ENCODE data around the gene CENPP. TPM values are rescaled to one million over a fixed set of nuclear protein-coding genes. Genes with fewer than 3 reads are reported as not detected.

The CENPP gene
- total RNA-seq, 1 donor from 2014 or later = 4.5 TPM

- Mint-ChIP-seq H3K9me3 (ENCODE audit: unreplicated experiment) (no peaks in the 10 kb centered on the region), H3K4me3 (ENCODE audit: unreplicated experiment) (no peak overlapping the region), H3K36me3 (ENCODE audit: low read depth, unreplicated experiment) (no peaks in the 10 kb centered on the region), H3K4me1 (ENCODE audit: unreplicated experiment) (no peaks in the 10 kb centered on the region), H3K27ac (ENCODE audit: unreplicated experiment) (no peak overlapping the region), H3K27me3 (ENCODE audit: unreplicated experiment) (no peaks in the 10 kb centered on the region)
- DNase-seq (ENCODE audit: low spot score) = peak; percentile 11
- TF ChIP-seq, protein P1, sequence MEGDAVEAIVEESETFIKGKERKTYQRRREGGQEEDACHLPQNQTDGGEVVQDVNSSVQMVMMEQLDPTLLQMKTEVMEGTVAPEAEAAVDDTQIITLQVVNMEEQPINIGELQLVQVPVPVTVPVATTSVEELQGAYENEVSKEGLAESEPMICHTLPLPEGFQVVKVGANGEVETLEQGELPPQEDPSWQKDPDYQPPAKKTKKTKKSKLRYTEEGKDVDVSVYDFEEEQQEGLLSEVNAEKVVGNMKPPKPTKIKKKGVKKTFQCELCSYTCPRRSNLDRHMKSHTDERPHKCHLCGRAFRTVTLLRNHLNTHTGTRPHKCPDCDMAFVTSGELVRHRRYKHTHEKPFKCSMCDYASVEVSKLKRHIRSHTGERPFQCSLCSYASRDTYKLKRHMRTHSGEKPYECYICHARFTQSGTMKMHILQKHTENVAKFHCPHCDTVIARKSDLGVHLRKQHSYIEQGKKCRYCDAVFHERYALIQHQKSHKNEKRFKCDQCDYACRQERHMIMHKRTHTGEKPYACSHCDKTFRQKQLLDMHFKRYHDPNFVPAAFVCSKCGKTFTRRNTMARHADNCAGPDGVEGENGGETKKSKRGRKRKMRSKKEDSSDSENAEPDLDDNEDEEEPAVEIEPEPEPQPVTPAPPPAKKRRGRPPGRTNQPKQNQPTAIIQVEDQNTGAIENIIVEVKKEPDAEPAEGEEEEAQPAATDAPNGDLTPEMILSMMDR (IDR thresholded peaks at IDR 0.05; ENCODE audit: unreplicated experiment) = no peak
Measured at GRCh38 chr9:92455217-92455616, 129.5 kb downstream of the CENPP start.

GRCh38 chr9:92457576-92457975 lies 131.8 kb downstream of the CENPP start:
- Mint-ChIP-seq H3K9me3 (ENCODE audit: unreplicated experiment) (no peaks in the 10 kb centered on the region), H3K36me3 (ENCODE audit: low read depth, unreplicated experiment) (no peaks in the 10 kb centered on the region)
- TF ChIP-seq, protein P1 (IDR thresholded peaks at IDR 0.05; ENCODE audit: unreplicated experiment) = no peak

GRCh38 chr9:92463387-92463786 lies 137.6 kb downstream of the CENPP start:
- Mint-ChIP-seq H3K27ac (ENCODE audit: unreplicated experiment) (no peak overlapping the region), H3K4me3 (ENCODE audit: unreplicated experiment) (no peak overlapping the region), H3K36me3 (ENCODE audit: low read depth, unreplicated experiment) (no peaks in the 10 kb centered on the region), H3K4me1 (ENCODE audit: unreplicated experiment) (no peaks in the 10 kb centered on the region), H3K27me3 (ENCODE audit: unreplicated experiment) (no peaks in the 10 kb centered on the region), H3K9me3 (ENCODE audit: unreplicated experiment) (no peaks in the 10 kb centered on the region)
- TF ChIP-seq, protein P1 (IDR thresholded peaks at IDR 0.05; ENCODE audit: unreplicated experiment) = no peak
- no peak for DNase-seq (ENCODE audit: low spot score)

More at GRCh38 chr9:92457576-92457975, 131.8 kb downstream of the CENPP start:
- Mint-ChIP-seq H3K4me1 (ENCODE audit: unreplicated experiment) (no peaks in the 10 kb centered on the region), H3K27ac (ENCODE audit: unreplicated experiment) (no peak overlapping the region), H3K27me3 (ENCODE audit: unreplicated experiment) (no peaks in the 10 kb centered on the region), H3K4me3 (ENCODE audit: unreplicated experiment) (no peak overlapping the region)
- no peak for DNase-seq (ENCODE audit: low spot score)

DNA sequence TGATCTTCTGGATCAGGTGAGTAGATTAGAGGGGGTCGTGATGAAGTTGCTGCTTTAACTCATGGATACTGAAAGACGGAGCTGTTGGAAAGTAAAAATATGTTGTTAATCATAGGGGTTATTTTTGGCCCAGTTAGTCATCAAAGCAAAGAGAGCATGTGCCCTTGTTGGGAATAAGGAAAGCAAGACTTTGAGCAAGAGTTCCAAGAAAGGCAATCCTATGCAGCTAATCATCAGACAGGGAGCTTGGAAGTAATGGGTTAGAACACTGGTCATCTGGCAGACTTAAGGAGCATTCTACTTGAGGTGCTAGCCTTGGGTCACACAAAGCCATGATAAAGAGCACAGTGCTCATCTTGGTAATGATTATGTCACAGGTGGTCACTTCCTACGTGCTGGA lies 138.2 kb downstream of the CENPP start:
- Mint-ChIP-seq H3K4me1 (ENCODE audit: unreplicated experiment) (no peaks in the 10 kb centered on the region), H3K4me3 (ENCODE audit: unreplicated experiment) (no peak overlapping the region), H3K27me3 (ENCODE audit: unreplicated experiment) (no peaks in the 10 kb centered on the region), H3K27ac (ENCODE audit: unreplicated experiment) (no peak overlapping the region), H3K9me3 (ENCODE audit: unreplicated experiment) (no peaks in the 10 kb centered on the region), H3K36me3 (ENCODE audit: low read depth, unreplicated experiment) (no peaks in the 10 kb centered on the region)
- TF ChIP-seq, protein P1 (IDR thresholded peaks at IDR 0.05; ENCODE audit: unreplicated experiment) = no peak
- DNase-seq (ENCODE audit: low spot score) = no peak

- H3K36me3 Mint-ChIP-seq (ENCODE audit: low read depth, unreplicated experiment) = no peaks in the 10 kb centered on the region
- no peak for DNase-seq (ENCODE audit: low spot score)
- H3K4me3 Mint-ChIP-seq (ENCODE audit: unreplicated experiment) = no peak overlapping the region
- H3K27ac Mint-ChIP-seq (ENCODE audit: unreplicated experiment) = no peak overlapping the region
- H3K4me1 Mint-ChIP-seq (ENCODE audit: unreplicated experiment) = no peaks in the 10 kb centered on the region
- no peaks in the 10 kb centered on the region for H3K9me3 Mint-ChIP-seq (ENCODE audit: unreplicated experiment)
- TF ChIP-seq, protein P1 (IDR thresholded peaks at IDR 0.05; ENCODE audit: unreplicated experiment) = no peak
- H3K27me3 Mint-ChIP-seq (ENCODE audit: unreplicated experiment) = no peaks in the 10 kb centered on the region
Measured at GRCh38 chr9:92467041-92467440, 141.3 kb downstream of the CENPP start.

Data from endothelial cell (in vitro differentiated cells).